22Rv1 (cell line): ENCODE measurements around the gene EPS8L2.

Source experiments
- H3K27ac ChIP-seq: fragments of 450-650 bp; 2 replicates; pipeline ENCODE4 v1.5.1; 2017
- CTCF ChIP-seq: fragments of 450-650 bp; IDR thresholded peaks from 2 replicates; pipeline ENCODE4 v1.5.1; 2017; ENCODE audit warnings: mild to moderate bottlenecking
- ZFX ChIP-seq: fragments of 450-650 bp; IDR thresholded peaks from 2 replicates; pipeline ENCODE4 v1.6.1; 2017; ENCODE audit warnings: antibody characterized with exemption, borderline replicate concordance

The EPS8L2 gene

GRCh38 chr11:678297-678696 lies 27.7 kb upstream of the EPS8L2 start:
- TF ChIP-seq CTCF (no peak), ZFX (no peak)

GRCh38 chr11:679271-680207 lies 26.5 kb upstream of the EPS8L2 start:
- no peak for TF ChIP-seq CTCF
- TF ChIP-seq ZFX = no peak
- no peak overlapping the region for H3K27ac ChIP-seq

More at GRCh38 chr11:678297-678696, 27.7 kb upstream of the EPS8L2 start:
- no peak overlapping the region for H3K27ac ChIP-seq

- no peak overlapping the region for H3K27ac ChIP-seq
- TF ChIP-seq CTCF (no peak), ZFX (no peak)
Observed at GRCh38 chr11:680476-680875, 25.6 kb upstream of the EPS8L2 start.

- TF ChIP-seq ZFX (no peak), CTCF (no peak)
Observed at GRCh38 chr11:680970-681369, 25.1 kb upstream of the EPS8L2 start.

GRCh38 chr11:686451-687243 lies 19.4 kb upstream of the EPS8L2 start:
- H3K27ac ChIP-seq = no peak overlapping the region
- TF ChIP-seq ZFX (no peak), CTCF (no peak)

More at GRCh38 chr11:680970-681369, 25.1 kb upstream of the EPS8L2 start:
- H3K27ac ChIP-seq = no peak overlapping the region

- H3K27ac ChIP-seq = no peak overlapping the region
- no peak for TF ChIP-seq CTCF
- TF ChIP-seq ZFX = no peak
Observed at GRCh38 chr11:687751-688150, 18.3 kb upstream of the EPS8L2 start.
